Endodermal cell (in vitro differentiated cells): ENCODE data around the gene NFIA. TPM values are rescaled to one million over a fixed set of nuclear protein-coding genes. Genes with fewer than 3 reads are reported as not detected.

ENCODE experiments used
- DNase-seq: peaks from one replicate; pipeline ENCODE4 v3.0.0-alpha.2; 2017
- H3K27ac ChIP-seq: 2 replicates; pipeline ENCODE4 v1.5.1; 2013; ENCODE audit warnings: mild to moderate bottlenecking, low read depth, low read length, moderate library complexity
- H3K27me3 ChIP-seq: 2 replicates; pipeline ENCODE4 v1.6.1; 2013; ENCODE audit warnings: mild to moderate bottlenecking, low read length, moderate library complexity; ENCODE audit not compliant: insufficient read depth, control insufficient read depth, poor library complexity, severe bottlenecking
- H3K36me3 ChIP-seq: 2 replicates; pipeline ENCODE4 v1.7.0; 2013; ENCODE audit warnings: mild to moderate bottlenecking, low read length, moderate library complexity; ENCODE audit not compliant: control insufficient read depth, insufficient read depth
- H3K4me1 ChIP-seq: one replicate; pipeline ENCODE4 v1.7.0; 2013; ENCODE audit warnings: low read length; ENCODE audit not compliant: control insufficient read depth, insufficient read depth
- H3K4me3 ChIP-seq: 2 replicates; pipeline ENCODE4 v1.5.1; 2013; ENCODE audit warnings: mild to moderate bottlenecking, low read length, moderate library complexity
- H3K9ac ChIP-seq: 2 replicates; pipeline ENCODE4 v1.6.1; 2013; ENCODE audit warnings: mild to moderate bottlenecking, low read length, moderate library complexity; ENCODE audit not compliant: poor library complexity, severe bottlenecking; ENCODE audit errors: extremely low read depth
- H3K9me3 ChIP-seq: 2 replicates; pipeline ENCODE4 v1.6.1; 2013; ENCODE audit warnings: mild to moderate bottlenecking, low read length, moderate library complexity; ENCODE audit not compliant: control insufficient read depth
- H3K27ac Mint-ChIP-seq: 2 replicates; pipeline ENCODE4 v1.8.0; 2020; ENCODE audit warnings: mixed read lengths
- H3K27me3 Mint-ChIP-seq: 2 replicates; pipeline ENCODE4 v1.8.0; 2021; ENCODE audit warnings: mild to moderate bottlenecking, mixed read lengths; ENCODE audit not compliant: insufficient read depth
- H3K36me3 Mint-ChIP-seq: 2 replicates; pipeline ENCODE4 v1.8.0; 2020; ENCODE audit warnings: low read depth, mixed read lengths
- H3K4me1 Mint-ChIP-seq: 2 replicates; pipeline ENCODE4 v1.8.0; 2020; ENCODE audit warnings: mixed read lengths
- H3K4me3 Mint-ChIP-seq: 2 replicates; pipeline ENCODE4 v1.8.0; 2020; ENCODE audit warnings: mild to moderate bottlenecking, moderate library complexity, mixed read lengths
- H3K9me3 Mint-ChIP-seq: 2 replicates; pipeline ENCODE4 v1.8.0; 2020; ENCODE audit warnings: mild to moderate bottlenecking, mixed read lengths
- WGBS, 2 experiments: methylation state at CpG; one replicate each; pipeline versions ENCODE4 v1.1.5 to v1.1.7; 2013; ENCODE audit warnings: missing lambda C conversion rate in 2 of 2, mixed read lengths in 1 of 2; ENCODE audit not compliant: insufficient coverage in 1 of 2, insufficient read length in 1 of 2; 5-methylcytosine and 5-hydroxymethylcytosine counted together
- total RNA-seq, 2 donors: library from RNA; stranded (reverse); fragmentation: NEBNext Ultra II Directional in 1 of 2; extraction: Animal tissue kit (Norgen Biotek cat#: 25700) in 1 of 2; gene quantifications; 2 replicates in 1 of 2; 3 replicates in 1 of 2; pipeline ENCODE4 v1.2.1, GENCODE V29; 2021
- TF ChIP-seq, protein P1 (sequence below): fragments of 200-600 bp; sonication (generic); conservative IDR thresholded peaks from 2 replicates; pipeline ENCODE4 v1.5.0; 2021; ENCODE audit warnings: antibody characterized with exemption, mild to moderate bottlenecking

Gene NFIA
- total RNA-seq, 2 donors from 2014 or later: 2.3 to 3.8 TPM

GRCh38 chr1:61191433-61191720 lies 109.0 kb downstream of the NFIA start:
- Mint-ChIP-seq H3K27ac (no peak overlapping the region), H3K9me3 (no peaks in the 10 kb centered on the region), H3K4me3 (no peak overlapping the region), H3K36me3 (no peaks in the 10 kb centered on the region), H3K27me3 (no peaks in the 10 kb centered on the region), H3K4me1 (peaks cover 10% of the 10 kb centered on the region)
- Histone ChIP-seq H3K36me3 (no peaks in the 10 kb centered on the region), H3K9ac (no peak overlapping the region), H3K4me3 (no peak overlapping the region), H3K27ac (no peak overlapping the region), H3K27me3 (no peaks in the 10 kb centered on the region), H3K9me3 (no peaks in the 10 kb centered on the region), H3K4me1 (no peaks in the 10 kb centered on the region)
- no peak for DNase-seq
- TF ChIP-seq, protein P1, sequence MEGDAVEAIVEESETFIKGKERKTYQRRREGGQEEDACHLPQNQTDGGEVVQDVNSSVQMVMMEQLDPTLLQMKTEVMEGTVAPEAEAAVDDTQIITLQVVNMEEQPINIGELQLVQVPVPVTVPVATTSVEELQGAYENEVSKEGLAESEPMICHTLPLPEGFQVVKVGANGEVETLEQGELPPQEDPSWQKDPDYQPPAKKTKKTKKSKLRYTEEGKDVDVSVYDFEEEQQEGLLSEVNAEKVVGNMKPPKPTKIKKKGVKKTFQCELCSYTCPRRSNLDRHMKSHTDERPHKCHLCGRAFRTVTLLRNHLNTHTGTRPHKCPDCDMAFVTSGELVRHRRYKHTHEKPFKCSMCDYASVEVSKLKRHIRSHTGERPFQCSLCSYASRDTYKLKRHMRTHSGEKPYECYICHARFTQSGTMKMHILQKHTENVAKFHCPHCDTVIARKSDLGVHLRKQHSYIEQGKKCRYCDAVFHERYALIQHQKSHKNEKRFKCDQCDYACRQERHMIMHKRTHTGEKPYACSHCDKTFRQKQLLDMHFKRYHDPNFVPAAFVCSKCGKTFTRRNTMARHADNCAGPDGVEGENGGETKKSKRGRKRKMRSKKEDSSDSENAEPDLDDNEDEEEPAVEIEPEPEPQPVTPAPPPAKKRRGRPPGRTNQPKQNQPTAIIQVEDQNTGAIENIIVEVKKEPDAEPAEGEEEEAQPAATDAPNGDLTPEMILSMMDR: no peak
- 60% methylated on average over 1 of the region's 1 CpG; no CpG with 5 or more reads in 1 of the 2 experiments for WGBS, 2 experiments

DNA sequence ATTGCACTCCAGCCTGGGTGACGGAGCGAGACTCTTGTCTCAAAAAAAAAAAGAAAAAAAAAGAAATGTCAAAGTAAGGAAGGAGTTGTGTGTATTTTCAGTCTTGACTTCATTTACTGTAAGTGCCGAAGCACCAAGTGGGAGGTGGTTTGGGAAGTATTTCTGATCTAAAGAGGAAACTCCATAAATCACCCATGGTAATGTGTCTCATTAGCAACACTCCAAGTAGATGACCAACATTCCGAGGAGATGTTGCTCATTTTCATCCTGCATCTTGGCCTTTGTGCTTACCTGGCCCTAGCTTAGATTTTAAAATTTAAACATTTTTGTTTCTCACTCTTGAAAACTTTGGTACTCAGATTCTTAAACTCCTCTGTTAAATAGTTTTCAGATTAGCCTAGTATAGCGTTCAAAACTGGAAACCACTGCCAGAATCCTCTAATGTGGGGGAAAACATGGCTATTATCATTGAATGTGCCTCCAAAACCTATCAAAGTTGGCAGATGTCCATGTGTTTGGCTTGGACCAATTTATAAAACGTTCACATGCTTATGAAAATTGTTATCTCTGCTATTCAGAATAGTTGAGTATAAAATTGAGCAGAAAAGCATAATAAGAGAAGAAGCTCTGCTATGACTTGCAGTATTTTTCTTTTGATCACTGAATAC lies 110.4 kb downstream of the NFIA start:
- Mint-ChIP-seq H3K36me3 (no peaks in the 10 kb centered on the region), H3K27ac (no peak overlapping the region), H3K4me1 (peaks cover 10% of the 10 kb centered on the region), H3K4me3 (no peak overlapping the region), H3K9me3 (no peaks in the 10 kb centered on the region), H3K27me3 (no peaks in the 10 kb centered on the region)
- Histone ChIP-seq H3K9ac (no peak overlapping the region), H3K4me1 (no peaks in the 10 kb centered on the region), H3K27me3 (no peaks in the 10 kb centered on the region), H3K9me3 (no peaks in the 10 kb centered on the region), H3K36me3 (no peaks in the 10 kb centered on the region), H3K27ac (no peak overlapping the region), H3K4me3 (no peak overlapping the region)
- DNase-seq: no peak
- TF ChIP-seq, protein P1: no peak
- WGBS, 2 experiments: 89 to 91% methylated on average over 5 to 6 of the region's 6 CpGs

DNA sequence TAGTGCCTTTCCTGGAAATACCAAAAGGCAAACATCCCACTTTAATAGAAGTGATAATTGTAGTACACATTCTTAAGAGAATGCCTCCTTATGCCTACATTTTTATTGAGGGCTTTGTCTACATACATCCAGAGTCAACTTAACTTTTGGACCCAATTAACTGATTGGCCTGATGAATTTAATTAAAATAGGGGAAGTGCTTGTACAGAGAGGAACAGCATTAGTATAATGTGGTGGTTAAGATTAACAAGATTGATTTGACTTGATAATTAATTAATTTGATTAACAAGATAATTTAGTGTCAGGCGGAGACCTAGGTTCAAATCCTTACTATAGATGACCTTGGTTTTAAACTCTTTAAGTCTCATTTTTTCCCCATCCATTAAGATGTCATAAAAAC lies 111.4 kb downstream of the NFIA start:
- H3K27me3 Mint-ChIP-seq: no peaks in the 10 kb centered on the region
- no peak overlapping the region for H3K27ac Mint-ChIP-seq
- no peak for DNase-seq
- H3K4me1 Mint-ChIP-seq: peaks cover 18% of the 10 kb centered on the region
- TF ChIP-seq, protein P1: no peak
- no peak overlapping the region for H3K4me3 ChIP-seq
- no peak overlapping the region for H3K4me3 Mint-ChIP-seq
- WGBS, 2 experiments: 88% methylated on average over 1 of the region's 1 CpG; no CpG with 5 or more reads in 1 of the 2 experiments
- no peaks in the 10 kb centered on the region for H3K27me3 ChIP-seq
- no peaks in the 10 kb centered on the region for H3K9me3 Mint-ChIP-seq
- H3K36me3 Mint-ChIP-seq: no peaks in the 10 kb centered on the region
- H3K9me3 ChIP-seq: no peaks in the 10 kb centered on the region
- no peaks in the 10 kb centered on the region for H3K36me3 ChIP-seq
- H3K27ac ChIP-seq: no peak overlapping the region
- no peak overlapping the region for H3K9ac ChIP-seq
- H3K4me1 ChIP-seq: no peaks in the 10 kb centered on the region
